GM19043 (cell line): ENCODE data around the gene FGF14.
"Not testable (repeated sequence)": the region's sequence is repeated elsewhere in the genome, so short reads cannot be mapped to it uniquely, and the experiment has no call there.

Source experiments
- ATAC-seq: cut with Tn5 transposase; IDR thresholded peaks from one replicate; pipeline ENCODE4 v1.9.1; 2021; ENCODE audit warnings: low read depth; ENCODE audit not compliant: unreplicated experiment

The FGF14 gene

DNA sequence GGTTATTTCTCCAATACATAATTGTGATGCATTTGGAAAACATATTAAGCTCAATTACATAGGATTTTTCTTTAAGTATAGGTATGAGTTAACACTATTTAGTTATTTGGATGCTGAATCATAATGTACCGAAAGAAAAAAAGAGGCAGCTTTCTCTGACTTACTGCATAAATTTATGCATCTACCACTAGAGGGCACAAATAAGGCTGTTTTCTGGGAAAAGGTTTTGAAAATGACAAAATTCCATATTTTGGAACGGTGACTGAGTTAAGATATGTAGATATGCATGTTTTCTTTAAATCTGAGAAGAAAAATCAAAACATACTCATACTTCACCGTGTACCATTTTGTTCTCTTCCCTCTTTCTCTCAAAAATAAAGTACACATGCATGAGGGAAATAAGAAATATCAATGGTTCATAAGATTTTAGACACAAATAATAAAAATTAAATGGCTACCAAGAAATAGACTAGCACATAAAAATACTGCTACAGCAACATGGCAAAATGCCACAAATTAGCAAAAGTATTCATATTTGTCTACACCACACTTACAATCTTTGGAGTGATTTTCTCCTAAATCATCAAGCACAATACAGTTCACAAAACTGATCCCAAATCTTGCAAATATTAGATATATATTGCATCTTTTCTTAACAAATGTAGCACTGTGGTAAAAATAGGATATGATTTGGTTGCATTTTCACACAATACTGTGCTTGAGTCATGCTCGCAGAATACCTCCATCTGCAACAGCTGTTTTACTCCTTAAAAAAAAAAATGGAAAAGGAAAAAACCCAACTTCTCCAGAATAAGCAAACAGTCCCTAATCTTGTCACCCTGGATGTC lies 260.0 kb downstream of the FGF14 start:
- ATAC-seq, result no peak

DNA sequence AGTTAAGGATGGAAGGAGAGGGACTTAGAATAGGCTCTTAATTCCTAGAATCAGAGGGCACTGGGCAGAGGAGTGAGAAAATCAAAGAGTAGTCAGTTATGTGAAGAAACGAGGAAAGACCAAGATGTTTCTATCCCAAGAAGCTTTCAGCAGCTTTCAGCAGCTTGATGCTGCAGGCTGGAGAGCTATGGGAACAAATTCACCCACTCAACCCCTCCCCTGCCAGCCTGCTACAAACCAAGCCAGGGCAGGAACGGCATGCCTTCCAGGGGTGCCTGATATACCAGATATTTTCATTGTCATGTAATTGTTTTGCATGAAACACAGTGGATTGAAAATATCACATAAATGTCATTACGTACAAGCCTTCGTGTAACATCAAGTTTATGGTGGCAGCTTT lies 262.2 kb downstream of the FGF14 start:
- no peak for ATAC-seq

DNA sequence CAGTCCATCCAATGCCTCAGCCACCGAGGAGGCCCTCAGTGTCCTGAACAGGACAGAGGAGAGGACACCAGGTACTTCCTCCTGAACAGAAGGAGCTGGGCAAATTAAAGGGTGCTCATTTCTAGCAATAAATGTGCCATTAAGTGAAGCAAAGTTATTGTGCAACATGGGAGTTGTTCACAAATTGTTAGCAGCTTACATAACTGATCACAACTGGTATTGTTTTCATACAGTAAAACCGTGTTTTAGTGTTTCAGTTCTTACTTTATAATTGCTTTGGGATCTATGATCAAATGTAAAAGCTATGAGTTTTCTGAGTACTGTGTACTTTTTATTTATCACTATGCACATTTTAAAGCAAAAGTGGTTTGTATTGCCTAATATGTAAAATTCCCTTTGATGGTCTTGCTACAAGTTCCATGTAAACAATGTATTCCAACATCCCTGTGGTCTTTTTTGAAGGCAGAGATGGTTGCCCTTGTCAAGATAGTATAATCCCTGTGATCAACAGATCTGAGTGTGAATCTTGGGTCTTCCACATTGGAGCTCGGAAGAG lies 263.1 kb downstream of the FGF14 start:
- no peak for ATAC-seq

DNA sequence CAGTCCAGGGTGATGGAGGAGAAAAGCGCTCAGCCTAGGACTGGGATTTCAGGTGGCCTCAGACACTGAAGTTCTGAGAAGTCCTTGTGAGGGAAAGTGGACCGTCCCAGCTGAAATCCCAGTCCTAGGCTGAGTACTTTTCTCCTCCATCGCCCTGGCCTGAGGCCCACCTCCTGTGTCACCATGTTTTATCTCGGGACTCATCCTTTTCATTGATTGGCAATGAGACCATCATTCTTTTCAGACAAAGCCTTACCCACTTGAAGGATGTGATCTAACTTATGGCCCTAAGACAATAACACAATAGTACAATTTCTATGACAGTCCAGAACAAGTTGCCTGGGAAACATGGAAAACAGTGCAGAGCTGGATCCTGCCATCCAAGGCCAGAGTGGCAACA lies 263.9 kb downstream of the FGF14 start:
- ATAC-seq, result not testable (repeated sequence)

DNA sequence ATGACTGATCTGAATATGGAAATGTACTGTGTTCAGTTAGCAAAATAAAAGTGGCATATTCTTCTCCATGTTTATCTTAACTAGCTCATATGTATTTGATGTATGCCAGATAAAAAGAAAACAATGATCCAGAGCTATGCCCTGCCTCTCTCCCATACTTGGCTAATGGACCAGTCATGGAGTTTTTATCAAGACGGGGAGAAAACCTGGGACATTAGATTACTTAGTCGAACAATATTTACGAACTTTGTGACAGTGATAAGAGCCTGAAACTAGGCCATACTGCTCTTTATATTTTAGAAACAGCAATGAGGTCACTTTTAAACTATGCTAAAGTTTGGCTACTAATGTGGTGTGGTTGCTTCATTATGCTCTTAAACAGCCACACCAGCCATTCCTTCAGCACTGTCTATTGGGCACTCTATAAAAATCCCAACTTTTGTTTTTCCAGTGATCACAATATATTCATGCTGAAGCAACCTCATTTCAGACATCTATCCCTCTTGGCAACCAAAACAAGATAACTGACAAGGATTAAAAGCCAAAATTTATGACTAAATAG lies 265.0 kb downstream of the FGF14 start:
- ATAC-seq, result no peak

DNA sequence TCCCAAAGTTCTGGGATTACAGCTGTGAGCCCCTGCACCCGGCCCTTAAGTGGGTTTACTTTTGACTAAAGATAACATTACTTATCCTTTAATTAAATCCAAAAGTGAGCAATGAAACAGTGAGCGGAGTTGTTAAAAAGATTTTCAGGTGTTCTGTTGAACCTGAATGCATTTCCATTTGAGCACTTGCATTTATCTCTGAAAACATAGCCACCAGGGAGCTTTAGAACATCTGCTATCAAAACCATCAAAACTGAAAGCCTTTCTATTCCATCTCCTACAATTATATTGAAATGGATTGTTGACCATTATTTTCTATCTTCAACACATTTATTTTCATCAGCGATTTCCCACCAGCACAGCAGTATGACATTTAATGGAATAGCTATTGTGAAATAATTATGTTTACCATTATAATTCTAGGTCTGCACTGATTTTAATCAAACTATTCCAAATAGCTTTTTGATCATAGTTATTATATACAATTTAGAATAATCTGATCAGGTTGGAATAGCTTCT lies 269.0 kb downstream of the FGF14 start:
- no peak for ATAC-seq

DNA sequence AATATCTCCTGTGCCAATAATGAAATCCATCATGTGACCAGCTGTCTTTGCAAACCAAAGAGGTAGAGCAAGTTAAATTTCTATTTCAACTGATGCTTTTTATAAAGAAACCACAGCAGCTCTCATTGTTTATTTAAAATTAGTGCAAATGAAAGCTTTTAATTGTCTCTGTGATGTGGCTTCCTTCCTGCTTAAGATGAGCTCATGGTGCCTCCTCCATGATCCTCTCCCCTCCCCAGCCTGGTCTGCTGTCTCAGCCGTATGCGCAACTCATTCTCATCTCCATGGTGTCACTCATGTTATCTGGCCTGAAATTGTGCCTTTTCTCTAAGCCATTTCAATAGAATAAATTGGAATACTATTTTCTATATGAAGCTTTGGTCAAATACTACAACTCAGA lies 270.6 kb downstream of the FGF14 start:
- ATAC-seq, result no peak

DNA sequence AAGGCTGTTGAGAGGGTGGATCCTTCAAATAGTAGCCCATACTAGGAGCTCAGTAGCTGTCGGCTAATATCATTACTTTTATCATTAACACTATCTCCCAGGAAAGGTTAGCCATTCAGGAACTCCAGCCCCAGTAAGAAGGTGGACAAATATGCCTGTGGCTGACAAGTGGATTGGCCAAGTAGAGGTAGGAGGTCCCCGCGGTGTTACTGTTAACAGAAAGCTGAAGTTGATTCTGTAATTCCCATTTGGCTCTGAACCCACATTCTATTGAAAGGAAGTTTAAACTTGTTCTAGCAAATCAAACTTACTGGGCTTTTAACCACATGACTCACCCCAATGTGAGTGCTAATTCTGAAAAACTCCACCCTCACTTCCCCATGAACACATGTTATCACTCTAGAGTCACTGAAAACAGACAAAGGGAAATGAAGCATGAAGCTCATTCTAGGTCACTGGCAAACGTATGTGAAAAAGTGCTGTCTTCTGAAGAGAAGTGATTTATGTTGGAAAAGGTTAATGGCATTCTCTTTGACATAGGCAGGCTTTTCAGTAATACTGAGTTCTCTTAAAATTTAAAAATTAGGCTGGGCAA lies 273.5 kb downstream of the FGF14 start:
- ATAC-seq, result peak; percentile 68

DNA sequence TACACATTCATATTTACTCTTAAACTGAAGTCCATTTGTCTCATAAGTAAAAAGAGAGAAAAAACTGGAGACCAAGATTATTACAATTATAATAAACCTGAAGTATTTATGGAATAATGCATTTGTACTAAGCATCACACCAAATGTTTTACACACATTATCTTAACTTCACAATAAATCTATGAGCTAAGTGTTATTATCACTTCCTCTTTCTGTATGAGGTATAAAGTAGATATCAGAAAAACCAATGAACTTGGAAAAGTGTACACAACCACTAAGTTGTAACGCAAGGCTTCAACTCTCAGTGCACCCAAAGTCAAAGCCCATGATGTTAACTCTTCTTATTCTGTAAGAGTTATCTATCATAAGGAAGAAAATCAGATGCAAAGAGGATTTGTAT lies 274.7 kb downstream of the FGF14 start:
- ATAC-seq, result no peak

DNA sequence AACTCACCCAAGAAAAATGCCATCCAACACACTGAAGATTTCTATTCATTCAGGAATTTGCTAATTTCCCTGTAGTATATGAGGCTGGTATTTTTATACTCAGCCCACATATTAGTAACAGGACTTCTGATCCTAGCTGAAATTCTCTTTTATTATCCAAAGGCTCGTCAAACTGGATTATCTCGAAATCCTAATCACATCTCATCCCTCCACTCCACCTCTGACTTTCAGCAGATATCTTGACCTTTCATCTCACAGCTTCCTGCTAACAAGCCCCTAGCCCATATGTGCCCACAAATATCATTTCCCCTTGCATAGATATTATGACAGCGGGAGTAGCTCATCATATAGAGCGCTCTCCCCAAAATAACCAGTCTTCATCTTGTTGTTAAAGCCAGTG lies 279.7 kb downstream of the FGF14 start:
- ATAC-seq, result no peak

DNA sequence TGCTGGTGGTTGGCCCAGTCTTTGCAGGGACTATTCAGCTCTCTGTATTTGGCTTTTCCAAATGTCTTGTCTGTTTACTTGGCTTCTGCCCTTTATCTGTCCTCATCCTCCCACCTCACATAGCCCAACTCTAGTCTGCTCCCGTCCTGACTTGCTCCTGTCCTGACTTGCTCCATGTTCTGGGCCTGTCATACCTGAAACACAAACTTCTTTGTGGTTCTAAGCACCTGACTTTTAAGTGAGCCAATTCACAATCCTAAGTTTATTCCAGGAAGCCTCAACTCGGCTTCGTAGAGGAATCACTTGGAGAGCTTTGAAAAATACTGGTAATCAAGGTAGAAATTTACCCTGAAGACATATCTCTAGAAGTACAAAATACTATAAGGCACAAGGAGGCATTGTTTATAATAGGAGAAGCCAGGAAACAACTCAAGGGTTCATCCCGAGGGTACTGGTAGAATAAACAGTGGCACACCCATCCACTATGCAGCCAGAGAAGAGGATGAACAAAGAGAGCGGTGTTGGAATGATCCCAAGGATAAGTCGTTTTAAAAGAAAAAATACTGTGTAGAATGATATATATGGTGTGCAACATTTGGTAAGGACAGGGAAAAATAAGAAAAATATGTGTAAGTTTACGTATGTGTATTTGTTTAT lies 284.5 kb downstream of the FGF14 start:
- no peak for ATAC-seq

DNA sequence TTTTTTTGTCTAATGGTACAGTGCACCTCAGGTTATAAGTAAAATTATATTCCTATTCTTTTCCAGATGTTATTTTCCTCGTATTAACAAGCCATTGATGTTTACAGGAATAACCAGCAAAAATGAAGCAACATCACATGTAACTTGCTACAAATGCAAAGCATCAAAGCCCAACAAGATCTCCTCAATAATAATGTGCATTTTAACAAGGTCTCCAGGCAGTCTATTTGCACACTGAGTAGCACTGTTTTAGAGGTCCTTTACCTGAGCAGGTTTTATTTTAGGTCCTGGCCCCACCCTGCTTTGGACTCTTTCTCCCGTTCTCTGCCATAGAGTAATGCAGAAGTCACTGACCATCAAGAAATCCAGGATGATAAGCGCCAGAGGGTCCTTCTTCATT lies 298.4 kb downstream of the FGF14 start:
- no peak for ATAC-seq

DNA sequence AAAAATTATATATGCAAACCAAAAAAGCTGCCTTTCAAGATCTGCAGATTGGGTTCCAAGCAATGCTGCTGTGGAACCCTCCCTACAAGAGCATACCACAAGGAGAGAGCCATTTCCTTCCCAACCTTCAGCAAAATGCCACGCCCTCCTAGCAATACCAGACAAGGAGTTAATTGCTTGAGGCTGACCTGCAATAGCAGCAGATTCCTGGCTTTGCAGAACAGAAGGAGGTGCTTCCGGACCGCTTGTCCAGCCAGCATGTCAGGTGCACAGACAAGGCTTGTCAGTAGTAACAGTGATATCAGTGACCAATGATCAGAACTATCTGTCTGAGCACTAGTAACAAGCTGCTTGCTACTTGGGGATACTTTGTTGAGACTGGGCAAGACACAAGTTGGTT lies 301.6 kb downstream of the FGF14 start:
- ATAC-seq, result no peak

DNA sequence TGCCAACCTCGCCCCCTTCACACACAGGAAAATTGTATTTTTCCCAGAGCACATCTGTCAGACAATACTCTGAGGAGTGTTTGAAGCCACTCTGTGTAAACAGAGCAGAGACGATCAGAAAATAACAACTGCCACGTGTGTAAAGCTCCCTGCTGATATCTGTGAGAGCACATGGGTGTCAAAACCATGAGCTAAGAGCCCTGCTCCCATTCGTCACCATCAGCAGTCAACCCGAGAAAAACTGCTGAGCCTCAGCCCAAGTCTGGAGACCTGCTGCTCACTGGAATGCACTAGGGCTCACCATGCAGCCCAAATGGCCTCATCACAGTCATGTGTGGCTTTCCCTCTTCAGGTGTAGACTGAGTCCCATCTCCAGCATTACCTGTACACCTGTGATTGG lies 304.1 kb downstream of the FGF14 start:
- ATAC-seq, result no peak

DNA sequence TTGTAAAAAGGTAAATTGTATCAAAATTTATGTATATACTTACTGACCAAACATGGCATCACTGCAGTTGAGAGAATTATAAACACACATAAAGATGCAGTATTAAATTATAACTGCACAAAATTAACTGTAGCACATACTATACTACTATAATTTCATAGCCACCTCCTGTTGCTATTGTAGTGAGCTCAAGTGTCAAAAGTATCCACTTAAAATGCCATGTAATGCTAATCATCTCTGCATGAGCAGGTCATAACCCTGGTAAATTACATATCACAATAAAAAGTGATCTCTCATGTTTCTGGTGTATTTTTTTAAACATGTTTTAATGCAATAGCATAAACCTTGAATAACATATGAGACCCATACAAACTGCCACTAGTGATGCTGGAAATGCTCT lies 308.6 kb downstream of the FGF14 start:
- ATAC-seq, result not testable (repeated sequence)

DNA sequence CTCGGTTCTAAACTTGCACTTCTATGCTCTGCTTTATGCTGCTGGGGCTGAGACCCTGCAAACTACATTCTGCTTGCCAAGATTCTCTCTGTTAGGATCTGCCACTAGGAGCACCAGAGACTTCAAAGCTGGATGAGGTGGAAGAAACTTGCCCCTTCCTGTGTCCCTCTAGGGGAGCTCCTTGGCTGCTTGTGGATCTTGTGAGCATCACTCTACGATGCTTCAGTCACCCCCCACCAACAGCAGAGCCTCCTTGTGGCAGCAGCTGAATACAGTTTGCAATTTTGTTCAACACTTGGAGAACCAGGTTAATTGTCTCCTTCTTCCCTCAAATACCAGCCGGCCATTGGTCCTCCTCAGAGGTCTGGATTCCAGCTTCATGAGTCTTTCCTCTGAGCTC lies 310.6 kb downstream of the FGF14 start:
- ATAC-seq, result no peak

DNA sequence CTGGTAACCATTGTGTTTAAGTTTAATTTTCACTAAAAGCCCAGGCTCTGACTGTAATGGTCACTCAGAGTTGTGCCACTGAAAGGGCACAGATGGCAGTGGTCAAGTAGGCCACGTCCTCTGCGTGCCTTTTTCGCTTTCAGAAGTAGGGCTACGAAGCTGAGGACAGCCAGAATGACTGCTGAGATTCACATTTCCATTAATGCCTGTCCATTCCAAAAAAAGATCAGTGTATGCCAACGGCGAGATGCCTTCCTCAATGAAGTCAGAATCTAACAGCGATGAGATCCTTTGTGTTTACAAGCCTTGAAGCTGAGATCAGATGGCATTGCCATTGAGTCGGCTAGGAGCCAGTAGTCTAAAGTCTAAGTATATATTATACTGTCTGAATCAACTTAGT lies 311.3 kb downstream of the FGF14 start:
- ATAC-seq, result no peak

DNA sequence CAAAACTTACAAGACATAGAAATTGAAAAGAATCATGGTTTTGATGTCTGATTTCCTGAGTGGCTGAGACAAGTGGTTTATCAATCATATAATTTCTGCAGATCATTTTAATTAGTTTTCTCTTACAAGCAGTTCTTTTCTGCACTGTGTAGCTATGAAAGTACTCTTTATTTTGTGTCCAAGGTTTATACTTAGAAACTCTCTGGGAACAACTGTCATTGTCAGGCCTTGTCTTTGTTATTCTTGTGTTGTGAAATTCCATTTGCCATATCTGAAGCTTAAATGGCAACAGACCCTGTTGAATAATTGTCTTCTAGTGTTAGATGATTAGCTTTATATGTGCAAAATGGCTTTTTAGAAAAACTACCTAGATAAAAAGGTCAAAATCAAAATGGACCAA lies 312.1 kb downstream of the FGF14 start:
- no peak for ATAC-seq

DNA sequence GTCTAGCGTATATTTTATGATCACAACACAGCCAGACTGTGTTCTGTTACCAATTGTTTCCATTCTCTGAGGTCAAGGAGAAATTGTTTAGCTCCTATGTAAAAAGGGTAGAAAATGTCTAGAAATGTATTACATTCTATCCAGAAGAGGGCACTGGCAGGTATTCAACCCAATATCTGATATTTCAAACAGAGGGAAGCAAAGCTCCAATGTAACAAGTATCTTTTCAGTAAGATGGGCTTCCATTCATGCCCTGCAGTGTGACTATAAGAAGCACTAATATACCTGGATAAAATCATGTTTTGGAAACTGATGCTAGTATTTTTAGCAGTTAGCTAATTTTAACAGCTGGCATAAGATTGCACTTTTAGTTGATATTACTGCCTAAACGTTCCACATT lies 312.7 kb downstream of the FGF14 start:
- no peak for ATAC-seq

DNA sequence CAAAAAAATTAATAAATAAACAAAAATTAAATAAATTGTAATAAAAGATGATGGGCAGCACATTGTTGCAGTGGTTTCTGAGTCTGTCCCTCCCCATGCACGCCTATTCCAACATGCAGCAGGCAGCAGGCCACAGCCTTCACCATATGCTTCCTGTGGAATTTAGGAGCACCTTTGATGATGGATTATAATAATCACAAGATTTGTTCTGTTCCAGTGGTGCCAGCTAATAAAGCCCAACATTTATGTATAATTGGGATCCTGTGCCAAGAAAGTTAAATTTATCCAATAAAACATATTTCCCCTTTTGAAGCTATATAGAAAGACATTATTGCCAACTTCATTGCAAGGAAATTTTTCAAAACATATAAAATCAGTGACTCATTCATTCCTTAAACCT lies 328.6 kb downstream of the FGF14 start:
- no peak for ATAC-seq

DNA sequence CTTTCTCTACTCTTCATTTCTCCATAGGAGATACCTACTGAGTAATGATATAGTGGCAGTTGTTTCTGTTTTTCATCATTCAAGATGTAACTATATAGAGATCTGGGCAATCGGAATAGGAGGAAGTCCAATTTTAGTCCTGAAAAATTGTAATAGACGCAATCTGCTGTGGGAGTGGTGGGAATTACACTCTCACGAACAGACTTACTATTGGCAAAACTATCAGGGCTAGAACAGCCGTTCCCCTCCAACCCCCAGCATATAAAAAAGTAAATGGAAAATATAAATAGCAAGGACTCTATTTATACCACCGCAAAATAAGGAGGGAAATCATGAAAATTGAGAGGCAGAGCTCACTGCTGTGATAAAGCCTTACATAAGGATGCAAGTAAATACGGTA lies 330.1 kb downstream of the FGF14 start:
- ATAC-seq, result no peak
